ENCODE data around the gene RDH13. TPM values are rescaled to one million over a fixed set of nuclear protein-coding genes. Genes with fewer than 3 reads are reported as not detected.
"Not testable (repeated sequence)": the region's sequence is repeated elsewhere in the genome, so short reads cannot be mapped to it uniquely, and the experiment has no call there.

Gene RDH13
- polyA plus RNA-seq, 1 donor: 14.5 TPM

GRCh38 chr19:55076321-55076720, 13.4 kb upstream of the RDH13 start:
- DNase-seq: no peak

GRCh38 chr19:55075371-55075998, 12.5 kb upstream of the RDH13 start, which contains the start of gene EPS8L1:
Gene EPS8L1 (plus strand): TSS chr19:55075869. CDS start chr19:55076445, 576 bp downstream.
- no peak for DNase-seq

GRCh38 chr19:55071913-55072312, 9.0 kb upstream of the RDH13 start:
- DNase-seq: no peak

GRCh38 chr19:55071129-55071502, 8.2 kb upstream of the RDH13 start:
- DNase-seq: no peak

- no peak for DNase-seq
Measured at GRCh38 chr19:55070466-55071128, 7.6 kb upstream of the RDH13 start.

- no peak for DNase-seq
Measured at GRCh38 chr19:55069865-55070197, 6.9 kb upstream of the RDH13 start.

- no peak for DNase-seq
Measured at GRCh38 chr19:55068950-55069864, 6.3 kb upstream of the RDH13 start.

GRCh38 chr19:55067869-55068268, 4.9 kb upstream of the RDH13 start:
- no peak for DNase-seq

GRCh38 chr19:55066107-55066709, 3.3 kb upstream of the RDH13 start:
- no peak for DNase-seq

- not testable (repeated sequence) for DNase-seq
Measured at GRCh38 chr19:55065516-55065915, 2.6 kb upstream of the RDH13 start.

- DNase-seq: no peak
Measured at GRCh38 chr19:55063492-55063843, 520 bp upstream of the RDH13 start.

- not testable (repeated sequence) for DNase-seq
Measured at GRCh38 chr19:55060287-55060686, 2.7 kb downstream of the RDH13 start.

- DNase-seq: no peak
Measured at GRCh38 chr19:55058781-55059610, 4.0 kb downstream of the RDH13 start.

- DNase-seq: no peak
Measured at GRCh38 chr19:55056827-55057226, 6.1 kb downstream of the RDH13 start.

GRCh38 chr19:55053735-55054134, 9.2 kb downstream of the RDH13 start:
- no peak for DNase-seq

- no peak for DNase-seq
Measured at GRCh38 chr19:55050749-55051532, 12.0 kb downstream of the RDH13 start.

- DNase-seq: no peak
Measured at GRCh38 chr19:55048446-55048845, 14.5 kb downstream of the RDH13 start.

- no peak for DNase-seq
Measured at GRCh38 chr19:55047951-55048350, 15.0 kb downstream of the RDH13 start.

- no peak for DNase-seq
Measured at GRCh38 chr19:55046975-55047622, 15.8 kb downstream of the RDH13 start.

- no peak for DNase-seq
Measured at GRCh38 chr19:55044771-55045716, 17.9 kb downstream of the RDH13 start.
